SK-N-SH (cell line): ENCODE data around the gene BORCS5. TPM values are rescaled to one million over a fixed set of nuclear protein-coding genes. Genes with fewer than 3 reads are reported as not detected.
A peak's percentile ranks its signal among the peaks of the same experiment; 100 is the strongest.

Source experiments
- CTCF ChIP-seq: fragments of 200-600 bp; sonication (generic); IDR thresholded peaks from 2 replicates; pipeline ENCODE4 v1.6.1; 2017; ENCODE audit warnings: antibody characterized with exemption, mild to moderate bottlenecking, moderate library complexity
- EP300 ChIP-seq, 2 experiments: IDR thresholded peaks; 2 replicates each; pipeline versions ENCODE4 v1.4.0 to v1.6.1; 2012; ENCODE audit warnings: borderline replicate concordance in 1 of 2, low read depth in 1 of 2, low read length in 1 of 2
- FOSL2 ChIP-seq: IDR thresholded peaks from 2 replicates; pipeline ENCODE4 v1.4.0; 2012; ENCODE audit warnings: low read depth, mild to moderate bottlenecking, moderate library complexity, borderline replicate concordance
- FOXM1 ChIP-seq: IDR thresholded peaks from 2 replicates; pipeline ENCODE4 v1.4.0; 2012; ENCODE audit warnings: low read depth, mild to moderate bottlenecking
- MEF2A ChIP-seq: IDR thresholded peaks from 2 replicates; pipeline ENCODE4 v1.4.0; 2012; ENCODE audit warnings: low read depth, borderline replicate concordance
- MXI1 ChIP-seq: IDR thresholded peaks from 2 replicates; pipeline ENCODE4 v1.6.1; 2012; ENCODE audit warnings: mild to moderate bottlenecking, low read depth, low read length, improper control_type of control experiment
- NFIC ChIP-seq: IDR thresholded peaks from 2 replicates; pipeline ENCODE4 v1.4.0; 2012; ENCODE audit warnings: borderline replicate concordance
- NRF1 ChIP-seq: IDR thresholded peaks from 2 replicates; pipeline ENCODE4 v1.6.1; 2012; ENCODE audit warnings: low read depth, mild to moderate bottlenecking, low read length
- RCOR1 ChIP-seq: fragments of 150-350 bp; IDR thresholded peaks from 2 replicates; pipeline ENCODE4 v1.6.1; 2017; ENCODE audit warnings: antibody characterized with exemption, low read length
- REST ChIP-seq: IDR thresholded peaks from 2 replicates; pipeline ENCODE4 v1.6.1; 2012; ENCODE audit warnings: mild to moderate bottlenecking, low read depth, low read length, moderate library complexity
- SIN3A ChIP-seq: IDR thresholded peaks from 2 replicates; pipeline ENCODE4 v1.6.1; 2012; ENCODE audit warnings: low read depth, mild to moderate bottlenecking, low read length, moderate library complexity, borderline replicate concordance
- TCF12 ChIP-seq: IDR thresholded peaks from 2 replicates; pipeline ENCODE4 v1.4.0; 2012
- TEAD4 ChIP-seq: IDR thresholded peaks from 2 replicates; pipeline ENCODE4 v1.4.0; 2012; ENCODE audit warnings: mild to moderate bottlenecking, borderline replicate concordance; ENCODE audit not compliant: insufficient read depth
- ZBTB33 ChIP-seq: IDR thresholded peaks from 2 replicates; pipeline ENCODE4 v1.4.0; 2012; ENCODE audit warnings: low read depth, borderline replicate concordance
- polyA plus RNA-seq, 3 experiments: library from polyadenylated mRNA; depleted of rRNA; stranded (reverse); fragments of >200 nt; gene quantifications; 2 replicates each; pipeline ENCODE4 v1.2.3, GENCODE V29; 2012

The BORCS5 gene
- polyA plus RNA-seq, 1 of the 3 experiments (the other 2 are of a cell fraction), result 16.3 TPM

- TF ChIP-seq ZBTB33, result no peak
- peak; percentile 39 for TF ChIP-seq CTCF
- peak; percentile 52; the same call in 1 of the 2 replicates for TF ChIP-seq TEAD4
- TF ChIP-seq TCF12, result peak; percentile 74
- TF ChIP-seq NFIC, result peak; percentile 81
- no peak for TF ChIP-seq RCOR1
- no peak for TF ChIP-seq MXI1
- TF ChIP-seq EP300 (IDR thresholded peaks at IDR 0.05; ENCODE audit: borderline replicate concordance in 1 of 2, low read depth in 1 of 2, low read length in 1 of 2), result peak in 1 of 2 experiments; percentile 58; a peak in 1 of 4 replicates
- TF ChIP-seq MEF2A, result 0 out of 2 replicates have a peak, but pooled peaks have one; percentile 10
- peak; percentile 73; the same call in 1 of the 2 replicates for TF ChIP-seq FOSL2
- TF ChIP-seq REST, result no peak
- no peak for TF ChIP-seq SIN3A
- TF ChIP-seq NRF1, result no peak
- 0 out of 2 replicates have a peak, but pooled peaks have one; percentile 25 for TF ChIP-seq FOXM1
Measured at GRCh38 chr12:12398026-12398859, 41.4 kb downstream of the BORCS5 start (continued).
